Ovary (tissue), 9 donors: ENCODE results near the gene ELMO2. TPM values are rescaled to one million over a fixed set of nuclear protein-coding genes. Genes with fewer than 3 reads are reported as not detected.
"Not testable (repeated sequence)": the region's sequence is repeated elsewhere in the genome, so short reads cannot be mapped to it uniquely, and the experiment has no call there.

Source experiments
- DNase-seq, 5 donors: peaks; one replicate each; pipeline ENCODE4 v3.0.0-alpha.2; 2019 to 2020
- H3K27ac ChIP-seq, 2 donors: fragments of 200-600 bp; one replicate each; pipeline versions ENCODE4 v1.5.1 to v1.8.0; 2019 to 2022
- H3K27me3 ChIP-seq: fragments of 200-600 bp; one replicate; pipeline ENCODE4 v1.8.0; 2022
- H3K36me3 ChIP-seq: fragments of 200-600 bp; sonication (generic); one replicate; pipeline ENCODE4 v1.5.1; 2019
- H3K4me1 ChIP-seq: one replicate; pipeline ENCODE4 v1.8.1; 2013; ENCODE audit warnings: mild to moderate bottlenecking, moderate library complexity; ENCODE audit not compliant: insufficient read depth
- H3K4me3 ChIP-seq: fragments of 200-600 bp; sonication (generic); one replicate; pipeline ENCODE4 v1.5.1; 2017
- H3K9me3 ChIP-seq, 2 donors: fragments of 200-600 bp in 1 of 2; sonication (generic) in 1 of 2; one replicate each; pipeline versions ENCODE4 v1.5.1 to v1.8.1; 2013 to 2019; ENCODE audit warnings: mild to moderate bottlenecking in 1 of 2, moderate library complexity in 1 of 2
- CTCF ChIP-seq, 3 donors: fragments of 450-650 bp in 2 of 3; fragments of 200-600 bp in 1 of 3; IDR thresholded peaks; one replicate each; pipeline versions ENCODE4 v1.5.1 to v1.8.0; 2016 to 2022; ENCODE audit warnings: antibody characterized with exemption in 3 of 3, mild to moderate bottlenecking in 1 of 3
- EP300 ChIP-seq: sonication (generic); formaldehyde crosslinking; IDR thresholded peaks from one replicate; pipeline ENCODE4 v1.6.1; 2017; ENCODE audit warnings: antibody characterized with exemption
- POLR2A ChIP-seq: fragments of 450-650 bp; IDR thresholded peaks from one replicate; pipeline ENCODE4 v1.6.1; 2017; ENCODE audit warnings: antibody characterized with exemption, mild to moderate bottlenecking, moderate library complexity
- WGBS, 3 donors: extraction: QIAGEN DNeasy Blood & Tissue Kit in 1 of 3; methylation state at CpG; one replicate each; pipeline versions ENCODE4 v1.1.5 to v1.1.7; 2013 to 2017; 5-methylcytosine and 5-hydroxymethylcytosine counted together
- intact Hi-C, 4 donors: fragments of 100-400 bp; cut with DNase I; formaldehyde crosslinking; loops; one replicate each; pipeline versions ENCODE4 v1.11.0 to v1.15.1; 2022 to 2023
- polyA plus RNA-seq, 2 donors: library from polyadenylated mRNA; stranded (reverse); fragments of 200-250 nt in 1 of 2; fragments of 350-450 nt in 1 of 2; fragmentation: Illumina TruSeq in 1 of 2; extraction: RNeasy Lipid Tissue Mini Kit (QIAGEN cat#74804) in 1 of 2; gene quantifications; one replicate each; pipeline ENCODE4 v1.2.3, GENCODE V29; 2013 to 2014
- total RNA-seq, 7 donors: library from RNA; depleted of rRNA in 2 of 7; stranded (reverse); fragments of >200 nt in 2 of 7; fragmentation: NEBNext Ultra II Directional in 3 of 7; extraction: Animal tissue kit (Norgen Biotek cat#: 25700) in 3 of 7; gene quantifications; one replicate each; pipeline versions ENCODE4 v1.1.0 to v1.2.4, GENCODE V29; 2016 to 2023
- donor health status: DM: no; HTN: no; CAD: no; lungs with moderate emphysema.
- donor health status: DM: no; HTN: no; CAD: no.
- donor health status: Bipolar disorder and iron deficiency.
- donor health status: DM: yes; HTN: yes; CAD: no.
- donor health status: DM: no; HTN: no; CAD: no.
- donor health status: DM: yes; HTN: yes; CAD: no.

Gene ELMO2
- total and polyA plus RNA-seq, 9 donors, result 19.1 to 57.6 (median 41.0) TPM

GRCh38 chr20:46393967-46394366 lies 12.4 kb downstream of the ELMO2 start:
- Histone ChIP-seq H3K4me3 (no peak overlapping the region), H3K27ac (no peak overlapping the region), H3K27me3 (no peaks in the 10 kb centered on the region), H3K4me1 (peaks cover 11% of the 10 kb centered on the region), H3K36me3 (no peaks in the 10 kb centered on the region), H3K9me3 (no peaks in the 10 kb centered on the region)
- WGBS, 3 donors, result 66 to 80% (median 78%) methylated on average over 6 of the region's 6 CpGs
- no peak for DNase-seq
- intact Hi-C loops, result no loop called here
- TF ChIP-seq EP300, result no peak
- no peak for TF ChIP-seq POLR2A
- TF ChIP-seq CTCF (IDR thresholded peaks at IDR 0.05), result no peak

GRCh38 chr20:46388937-46389336 lies 17.5 kb downstream of the ELMO2 start:
- no peak for DNase-seq
- intact Hi-C loops, result no loop called here
- 66 to 77% (median 72%) methylated on average over 10 of the region's 10 CpGs for WGBS, 3 donors
- no peaks in the 10 kb centered on the region for H3K36me3 ChIP-seq
- H3K4me1 ChIP-seq, result no peaks in the 10 kb centered on the region
- no peaks in the 10 kb centered on the region for H3K9me3 ChIP-seq
- H3K27me3 ChIP-seq, result no peaks in the 10 kb centered on the region
- TF ChIP-seq EP300 (no peak), POLR2A (no peak)
- H3K4me3 ChIP-seq, result no peak overlapping the region
- H3K27ac ChIP-seq, result no peak overlapping the region

GRCh38 chr20:46388201-46388836 lies 18.1 kb downstream of the ELMO2 start:
- WGBS, 3 donors, result 74 to 79% (median 77%) methylated on average over 5 of the region's 5 CpGs
- TF ChIP-seq POLR2A (no peak), CTCF (IDR thresholded peaks at IDR 0.05) (no peak), EP300 (no peak)
- no peak for DNase-seq
- no peaks in the 10 kb centered on the region for H3K27me3 ChIP-seq
- no peaks in the 10 kb centered on the region for H3K36me3 ChIP-seq
- H3K4me1 ChIP-seq, result no peaks in the 10 kb centered on the region
- H3K9me3 ChIP-seq, result no peaks in the 10 kb centered on the region
- no peak overlapping the region for H3K27ac ChIP-seq
- no peak overlapping the region for H3K4me3 ChIP-seq
- intact Hi-C loops, result no loop called here

GRCh38 chr20:46387054-46387453 lies 19.4 kb downstream of the ELMO2 start:
- H3K4me3 ChIP-seq, H3K9me3 ChIP-seq, H3K27me3 ChIP-seq, H3K27ac ChIP-seq, DNase-seq, H3K36me3 ChIP-seq, intact Hi-C loops, H3K4me1 ChIP-seq: not testable (repeated sequence)
- 95 to 98% (median 96%) methylated on average over 3 of the region's 3 CpGs for WGBS, 3 donors

- DNase-seq, result no peak
- Histone ChIP-seq H3K4me1 (no peaks in the 10 kb centered on the region), H3K27me3 (no peaks in the 10 kb centered on the region), H3K9me3 (no peaks in the 10 kb centered on the region), H3K36me3 (no peaks in the 10 kb centered on the region), H3K27ac (no peak overlapping the region), H3K4me3 (no peak overlapping the region)
- intact Hi-C loops, result no loop called here
- WGBS, 3 donors, result 82 to 100% (median 92%) methylated on average over 2 of the region's 2 CpGs
- no peak for TF ChIP-seq CTCF (IDR thresholded peaks at IDR 0.05)
- no peak for TF ChIP-seq EP300
- no peak for TF ChIP-seq POLR2A
Observed at GRCh38 chr20:46378412-46379009, 27.9 kb downstream of the ELMO2 start.
